Activated naive CD4-positive, alpha-beta T cell treated with anti-CD3 and anti-CD28 coated beads, Interleukin-2, amount 10 ng/mL, durations not matched to agents 7 days and 5 days (primary cell): ENCODE measurements around the gene SUGCT.

Experiments used
- CTCF ChIA-PET: fragments of 350-600 bp; sonication (Branson Sonifier 250); formaldehyde crosslinking; loops from one replicate; lab custom pipeline; 2021; ENCODE audit warnings: antibody characterized with exemption; lab: Charles Lee
- DNase-seq: peaks from one replicate; pipeline ENCODE4 v3.0.0-alpha.2; 2020
- H3K27ac Mint-ChIP-seq: one replicate; pipeline ENCODE4 v1.8.0; 2021; ENCODE audit warnings: mild to moderate bottlenecking, moderate library complexity, mixed read lengths
- H3K27me3 Mint-ChIP-seq: one replicate; pipeline ENCODE4 v1.8.0; 2021; ENCODE audit warnings: mild to moderate bottlenecking, mixed read lengths
- H3K36me3 Mint-ChIP-seq: one replicate; pipeline ENCODE4 v1.8.0; 2021; ENCODE audit warnings: mixed read lengths
- H3K4me1 Mint-ChIP-seq: one replicate; pipeline ENCODE4 v1.8.0; 2021; ENCODE audit warnings: mixed read lengths
- H3K4me3 Mint-ChIP-seq: one replicate; pipeline ENCODE4 v1.8.0; 2021; ENCODE audit warnings: mild to moderate bottlenecking, moderate library complexity, mixed read lengths
- H3K9me3 Mint-ChIP-seq: one replicate; pipeline ENCODE4 v1.8.0; 2021; ENCODE audit warnings: mixed read lengths

Gene SUGCT

GRCh38 chr7:40569326-40569725 is 434.5 kb downstream of the SUGCT start:
- Mint-ChIP-seq H3K9me3 (no peaks in the 10 kb centered on the region), H3K4me3 (no peak overlapping the region), H3K27ac (no peak overlapping the region), H3K27me3 (no peaks in the 10 kb centered on the region), H3K36me3 (no peaks in the 10 kb centered on the region), H3K4me1 (no peaks in the 10 kb centered on the region)
- CTCF ChIA-PET = no interaction called here
- DNase-seq = no peak

- Mint-ChIP-seq H3K9me3 (no peaks in the 10 kb centered on the region), H3K4me1 (no peaks in the 10 kb centered on the region), H3K27me3 (no peaks in the 10 kb centered on the region), H3K36me3 (no peaks in the 10 kb centered on the region), H3K27ac (no peak overlapping the region), H3K4me3 (no peak overlapping the region)
- no peak for DNase-seq
- CTCF ChIA-PET = no interaction called here
These were observed 435.4 kb downstream of the SUGCT start for GRCh38 chr7:40570223-40570622.

- Mint-ChIP-seq H3K4me3 (no peak overlapping the region), H3K27me3 (no peaks in the 10 kb centered on the region), H3K4me1 (no peaks in the 10 kb centered on the region), H3K9me3 (no peaks in the 10 kb centered on the region), H3K36me3 (no peaks in the 10 kb centered on the region), H3K27ac (no peak overlapping the region)
- DNase-seq = no peak
- CTCF ChIA-PET = no interaction called here
These were observed 437.0 kb downstream of the SUGCT start for GRCh38 chr7:40571796-40572195.

GRCh38 chr7:40572810-40573465 is 438.1 kb downstream of the SUGCT start:
- CTCF ChIA-PET = no interaction called here
- Mint-ChIP-seq H3K4me3 (no peak overlapping the region), H3K27me3 (no peaks in the 10 kb centered on the region), H3K4me1 (no peaks in the 10 kb centered on the region), H3K9me3 (no peaks in the 10 kb centered on the region), H3K27ac (no peak overlapping the region), H3K36me3 (no peaks in the 10 kb centered on the region)
- no peak for DNase-seq

- H3K27ac Mint-ChIP-seq = no peak overlapping the region
- H3K36me3 Mint-ChIP-seq = no peaks in the 10 kb centered on the region
- no peaks in the 10 kb centered on the region for H3K27me3 Mint-ChIP-seq
- H3K4me1 Mint-ChIP-seq = no peaks in the 10 kb centered on the region
- no peaks in the 10 kb centered on the region for H3K9me3 Mint-ChIP-seq
- no peak for DNase-seq
- CTCF ChIA-PET = no interaction called here
- H3K4me3 Mint-ChIP-seq = no peak overlapping the region
These were observed 444.6 kb downstream of the SUGCT start for GRCh38 chr7:40579401-40579800.

DNA sequence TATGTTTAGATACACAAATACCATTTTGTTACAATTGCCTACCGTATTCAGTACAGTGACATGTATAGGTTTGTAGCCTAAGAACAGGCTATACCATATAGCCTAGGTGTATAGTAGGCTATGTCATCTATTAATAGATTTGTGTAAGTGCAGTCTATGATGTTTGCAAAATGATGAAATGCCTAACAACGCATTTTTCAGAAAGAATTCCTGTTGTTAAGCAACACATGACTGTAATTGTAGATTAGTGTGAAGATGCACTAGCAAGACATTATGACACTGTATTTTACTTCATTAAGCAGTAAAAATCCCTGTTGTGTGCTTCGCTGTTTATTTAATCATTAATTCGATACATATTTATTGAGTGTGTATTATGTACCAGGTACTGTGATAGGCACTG is 446.0 kb downstream of the SUGCT start:
- no peak overlapping the region for H3K4me3 Mint-ChIP-seq
- no peaks in the 10 kb centered on the region for H3K36me3 Mint-ChIP-seq
- DNase-seq = no peak
- no peak overlapping the region for H3K27ac Mint-ChIP-seq
- H3K4me1 Mint-ChIP-seq = no peaks in the 10 kb centered on the region
- CTCF ChIA-PET = no interaction called here
- H3K27me3 Mint-ChIP-seq = no peaks in the 10 kb centered on the region
- H3K9me3 Mint-ChIP-seq = no peaks in the 10 kb centered on the region

DNA sequence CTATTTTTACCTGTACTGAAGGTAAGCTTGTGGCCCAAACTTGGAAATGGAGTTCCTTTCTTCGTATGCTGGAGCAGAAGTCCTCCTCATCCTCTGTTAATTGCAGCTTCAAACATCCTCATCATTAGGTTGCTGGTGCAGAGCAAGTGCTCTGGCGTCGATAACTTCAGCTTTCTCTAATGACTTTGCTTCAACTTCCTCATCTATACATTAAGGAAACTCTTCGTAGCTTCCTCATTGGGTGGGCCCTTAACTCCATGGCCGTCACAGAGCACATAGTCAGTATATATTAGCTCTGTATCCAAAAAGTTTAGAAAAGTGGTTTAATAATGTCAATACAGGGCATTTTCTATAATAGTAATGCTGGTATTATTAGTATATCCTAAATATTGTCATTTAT is 447.7 kb downstream of the SUGCT start:
- Mint-ChIP-seq H3K9me3 (no peaks in the 10 kb centered on the region), H3K27me3 (no peaks in the 10 kb centered on the region), H3K36me3 (no peaks in the 10 kb centered on the region), H3K4me1 (no peaks in the 10 kb centered on the region), H3K27ac (no peak overlapping the region), H3K4me3 (no peak overlapping the region)
- CTCF ChIA-PET = no interaction called here
- DNase-seq = no peak

- no peak overlapping the region for H3K27ac Mint-ChIP-seq
These were observed 449.1 kb downstream of the SUGCT start for GRCh38 chr7:40583667-40584444.

GRCh38 chr7:40584667-40585433 is 450.0 kb downstream of the SUGCT start:
- CTCF ChIA-PET = no interaction called here
- no peak for DNase-seq
- Mint-ChIP-seq H3K27ac (no peak overlapping the region), H3K27me3 (no peaks in the 10 kb centered on the region), H3K9me3 (no peaks in the 10 kb centered on the region), H3K36me3 (no peaks in the 10 kb centered on the region), H3K4me3 (no peak overlapping the region), H3K4me1 (no peaks in the 10 kb centered on the region)

More at GRCh38 chr7:40583667-40584444, 449.1 kb downstream of the SUGCT start:
- CTCF ChIA-PET = no interaction called here
- no peak for DNase-seq
- H3K27me3 Mint-ChIP-seq = no peaks in the 10 kb centered on the region
- H3K4me3 Mint-ChIP-seq = no peak overlapping the region
- H3K36me3 Mint-ChIP-seq = no peaks in the 10 kb centered on the region
- H3K4me1 Mint-ChIP-seq = no peaks in the 10 kb centered on the region
- no peaks in the 10 kb centered on the region for H3K9me3 Mint-ChIP-seq

DNA sequence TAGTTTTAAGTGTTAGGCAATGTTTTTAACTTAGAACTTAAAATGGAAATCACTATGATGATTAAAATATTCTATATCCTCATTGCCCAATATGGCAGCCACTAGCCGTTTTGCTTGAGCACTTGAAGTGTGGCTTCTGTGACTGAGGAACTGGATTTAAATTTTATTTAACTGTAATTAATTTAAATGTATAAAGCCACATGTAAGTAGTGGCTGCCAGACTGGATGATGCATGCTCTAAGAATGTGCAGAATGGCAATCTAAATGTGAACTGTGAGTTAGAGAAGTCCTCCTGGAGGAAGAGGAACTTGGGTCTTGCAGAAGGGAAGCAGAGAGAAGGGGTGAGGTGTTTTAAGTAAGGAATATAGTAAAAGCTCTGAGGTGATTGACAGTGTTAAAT is 451.4 kb downstream of the SUGCT start:
- DNase-seq = no peak

GRCh38 chr7:40587419-40587818 is 452.6 kb downstream of the SUGCT start:
- CTCF ChIA-PET = no interaction called here
- H3K9me3 Mint-ChIP-seq = no peaks in the 10 kb centered on the region
- H3K27ac Mint-ChIP-seq = no peak overlapping the region
- no peak overlapping the region for H3K4me3 Mint-ChIP-seq
- no peaks in the 10 kb centered on the region for H3K27me3 Mint-ChIP-seq
- H3K4me1 Mint-ChIP-seq = no peaks in the 10 kb centered on the region
- DNase-seq = no peak
- H3K36me3 Mint-ChIP-seq = no peaks in the 10 kb centered on the region

More for the DNA sequence above, 451.4 kb downstream of the SUGCT start:
- Mint-ChIP-seq H3K4me1 (no peaks in the 10 kb centered on the region), H3K27me3 (no peaks in the 10 kb centered on the region), H3K4me3 (no peak overlapping the region), H3K9me3 (no peaks in the 10 kb centered on the region), H3K27ac (no peak overlapping the region), H3K36me3 (no peaks in the 10 kb centered on the region)
- CTCF ChIA-PET = no interaction called here

GRCh38 chr7:40595129-40595528 is 460.3 kb downstream of the SUGCT start:
- Mint-ChIP-seq H3K4me1 (peaks cover 14% of the 10 kb centered on the region), H3K9me3 (no peaks in the 10 kb centered on the region), H3K27ac (no peak overlapping the region), H3K27me3 (no peaks in the 10 kb centered on the region), H3K36me3 (no peaks in the 10 kb centered on the region), H3K4me3 (no peak overlapping the region)
- DNase-seq = no peak
- CTCF ChIA-PET = no interaction called here

DNA sequence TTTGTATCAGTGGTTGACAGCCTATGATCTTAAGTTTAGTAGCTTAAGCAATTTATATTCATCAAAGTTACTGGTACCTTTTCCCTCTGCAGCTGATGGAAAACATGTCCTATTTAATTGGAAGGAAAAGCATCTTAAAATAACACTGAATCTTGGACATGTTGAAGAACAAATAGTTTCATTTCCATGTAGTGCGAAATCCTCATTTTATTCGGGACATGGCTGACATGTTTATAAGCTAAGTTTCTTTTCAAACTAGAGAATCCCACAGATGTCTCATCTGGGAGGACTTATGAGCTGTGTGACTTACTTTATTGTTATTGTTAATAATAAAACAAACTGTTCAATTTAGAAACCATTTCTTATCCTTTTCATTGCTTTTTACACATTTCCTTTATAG is 461.0 kb downstream of the SUGCT start:
- Mint-ChIP-seq H3K36me3 (no peaks in the 10 kb centered on the region), H3K27me3 (no peaks in the 10 kb centered on the region), H3K27ac (no peak overlapping the region), H3K4me3 (no peak overlapping the region), H3K4me1 (peaks cover 14% of the 10 kb centered on the region), H3K9me3 (no peaks in the 10 kb centered on the region)
- CTCF ChIA-PET = no interaction called here
- DNase-seq = no peak

GRCh38 chr7:40597517-40597916 is 462.7 kb downstream of the SUGCT start:
- no peak overlapping the region for H3K4me3 Mint-ChIP-seq
- no peaks in the 10 kb centered on the region for H3K27me3 Mint-ChIP-seq
- no peak overlapping the region for H3K27ac Mint-ChIP-seq
- no peaks in the 10 kb centered on the region for H3K9me3 Mint-ChIP-seq
- no peaks in the 10 kb centered on the region for H3K36me3 Mint-ChIP-seq
- H3K4me1 Mint-ChIP-seq = peaks cover 14% of the 10 kb centered on the region
- no peak for DNase-seq
- CTCF ChIA-PET = no interaction called here

- DNase-seq = no peak
- CTCF ChIA-PET = no interaction called here
- Mint-ChIP-seq H3K27me3 (no peaks in the 10 kb centered on the region), H3K36me3 (no peaks in the 10 kb centered on the region), H3K27ac (no peak overlapping the region), H3K4me1 (peaks cover 14% of the 10 kb centered on the region), H3K9me3 (no peaks in the 10 kb centered on the region), H3K4me3 (no peak overlapping the region)
These were observed 464.1 kb downstream of the SUGCT start for GRCh38 chr7:40598915-40599314.
